HT1080 (cell line): ENCODE results near the gene OR2T29. TPM values are rescaled to one million over a fixed set of nuclear protein-coding genes. Genes with fewer than 3 reads are reported as not detected.
A peak's percentile ranks its signal among the peaks of the same experiment; 100 is the strongest.
"Not testable (repeated sequence)": the region's sequence is repeated elsewhere in the genome, so short reads cannot be mapped to it uniquely, and the experiment has no call there.

ENCODE experiments used
- DNase-seq: peaks from one replicate; pipeline ENCODE4 v3.0.0-alpha.2; 2015; ENCODE audit warnings: low read depth
- polyA plus RNA-seq, 2 experiments: library from polyadenylated mRNA; depleted of rRNA; stranded (reverse); fragments of >200 nt; gene quantifications; 2 replicates each; pipeline ENCODE4 v1.2.3, GENCODE V29; 2015
- total RNA-seq: library from RNA; depleted of rRNA; stranded (reverse); fragments of >200 nt; shearing (Covaris generic); gene quantifications from 2 replicates; pipeline ENCODE4 v1.2.3, GENCODE V29; 2014; rRNA removed

OR2T29 gene, protein sequence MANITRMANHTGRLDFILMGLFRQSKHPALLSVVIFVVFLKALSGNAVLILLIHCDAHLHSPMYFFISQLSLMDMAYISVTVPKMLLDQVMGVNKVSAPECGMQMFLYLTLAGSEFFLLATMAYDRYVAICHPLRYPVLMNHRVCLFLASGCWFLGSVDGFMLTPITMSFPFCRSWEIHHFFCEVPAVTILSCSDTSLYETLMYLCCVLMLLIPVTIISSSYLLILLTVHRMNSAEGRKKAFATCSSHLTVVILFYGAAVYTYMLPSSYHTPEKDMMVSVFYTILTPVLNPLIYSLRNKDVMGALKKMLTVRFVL
- total RNA-seq: not detected in 2 replicates
- not detected in 2 replicates for polyA plus RNA-seq (2015; cell fraction: cytosol; rRNA removed)
- not detected in 2 replicates for polyA plus RNA-seq (2015; cell fraction: nucleus; rRNA removed)

DNA sequence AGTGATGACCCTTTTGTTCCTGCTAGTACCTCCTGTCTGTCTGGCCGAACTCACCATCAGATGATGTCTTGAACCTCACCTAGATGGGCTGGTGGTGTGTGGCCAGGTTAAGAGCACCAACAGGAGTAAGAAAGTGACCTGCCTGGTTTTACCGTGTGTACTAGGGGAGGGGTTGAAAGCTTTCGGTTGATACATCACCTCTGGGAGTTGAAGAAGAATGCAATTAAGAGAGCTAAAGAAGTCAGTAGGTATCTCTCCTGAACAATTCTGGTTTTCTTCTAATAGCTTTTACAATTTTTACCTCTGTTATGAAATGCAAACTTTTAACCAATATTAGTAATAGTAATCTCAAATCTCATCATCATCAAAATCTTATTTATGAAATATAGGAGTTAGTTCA is at the start of gene OR2T29:
OR2T29 (minus strand) TSS at position 101 of the 400 bp plus-strand sequence. CDS start 3,281 bp downstream, outside the sequence.
- DNase-seq: not testable (repeated sequence)

DNA sequence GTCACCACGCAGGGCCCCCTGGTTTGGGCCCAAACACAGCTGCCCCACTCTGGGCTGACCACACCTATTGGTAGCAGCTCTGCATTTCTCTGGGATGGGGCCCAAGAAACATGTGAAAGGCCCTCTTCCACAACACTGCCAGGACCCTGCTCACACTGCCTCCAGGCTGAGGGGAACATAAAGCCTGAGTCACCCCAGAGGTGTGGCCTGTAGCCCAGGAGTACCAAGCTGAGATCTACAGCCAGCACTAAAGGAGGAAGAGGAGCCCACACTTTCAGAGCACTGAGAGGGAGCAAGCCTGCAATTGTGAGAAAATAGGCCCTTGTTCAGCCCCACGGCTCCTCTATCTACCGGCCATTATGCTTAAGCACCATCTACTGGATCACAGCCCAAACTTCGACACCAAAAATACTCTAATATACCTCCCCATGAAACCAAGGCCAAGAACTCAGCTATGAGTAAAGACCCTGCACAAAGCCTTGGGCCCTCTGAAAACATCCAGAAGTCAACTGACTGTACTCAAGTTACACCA is 49.4 kb upstream of the OR2T29 start:
- DNase-seq: peak; percentile 57

DNA sequence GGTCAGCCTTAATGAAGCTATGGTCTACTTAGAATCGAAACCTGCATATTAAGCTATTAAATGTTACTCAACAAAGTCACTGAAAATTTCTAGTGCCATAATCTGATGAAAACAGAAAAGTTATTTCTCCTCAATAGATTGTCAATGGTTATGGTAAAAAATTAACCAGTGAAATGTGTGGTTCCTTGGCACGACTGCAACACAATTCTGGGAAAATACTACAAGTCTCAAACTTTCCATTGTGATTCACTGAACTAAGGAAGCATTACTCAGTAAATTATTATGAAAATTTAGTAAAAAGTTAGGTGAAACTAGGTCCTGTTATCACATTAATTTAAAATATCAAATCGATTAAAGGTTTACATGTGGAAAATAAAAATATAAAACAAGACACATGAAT is 47.7 kb upstream of the OR2T29 start:
- no peak for DNase-seq

DNA sequence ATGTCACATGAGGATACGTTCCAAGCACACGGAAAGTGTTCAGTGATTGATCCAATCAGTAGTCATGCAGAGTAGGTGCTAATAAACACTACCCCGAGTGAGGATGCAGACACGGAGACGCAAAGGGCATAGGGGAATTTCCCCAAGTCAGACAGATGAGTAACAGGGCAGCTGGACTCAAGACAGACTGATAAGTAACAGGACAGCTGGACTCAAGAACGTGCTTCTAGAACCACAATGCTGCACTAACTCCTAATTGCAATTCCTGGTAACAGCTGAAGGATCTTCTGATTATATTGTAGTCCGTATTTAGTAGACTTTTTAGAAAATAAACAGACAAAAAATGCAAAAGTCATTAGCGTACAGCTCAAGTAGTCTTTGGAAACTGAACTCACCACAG is 36.8 kb upstream of the OR2T29 start:
- DNase-seq: no peak

DNA sequence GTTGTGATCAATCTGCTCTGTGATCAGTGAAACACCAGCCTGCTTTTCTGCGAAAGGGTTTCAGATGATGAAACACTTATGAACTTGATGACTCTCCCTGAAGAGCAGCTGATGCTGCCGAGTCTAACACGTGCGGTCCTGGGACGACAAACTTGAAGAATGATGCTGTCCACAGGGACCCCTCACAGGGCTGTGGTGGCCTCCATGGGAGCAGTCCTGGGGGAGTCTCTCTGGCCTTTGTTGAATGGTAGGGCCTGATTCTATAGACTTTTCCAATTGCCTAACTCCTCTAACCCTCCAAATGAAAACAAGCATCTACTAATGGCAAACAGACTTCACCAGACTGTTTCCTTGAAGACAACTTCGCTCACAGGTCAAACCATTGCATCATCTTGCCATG is 35.0 kb upstream of the OR2T29 start, which contains the start of gene OR2T10:
OR2T10 (minus strand) TSS at position 112 of the 400 bp plus-strand sequence. CDS start 3,932 bp downstream, outside the sequence.
- DNase-seq: no peak

DNA sequence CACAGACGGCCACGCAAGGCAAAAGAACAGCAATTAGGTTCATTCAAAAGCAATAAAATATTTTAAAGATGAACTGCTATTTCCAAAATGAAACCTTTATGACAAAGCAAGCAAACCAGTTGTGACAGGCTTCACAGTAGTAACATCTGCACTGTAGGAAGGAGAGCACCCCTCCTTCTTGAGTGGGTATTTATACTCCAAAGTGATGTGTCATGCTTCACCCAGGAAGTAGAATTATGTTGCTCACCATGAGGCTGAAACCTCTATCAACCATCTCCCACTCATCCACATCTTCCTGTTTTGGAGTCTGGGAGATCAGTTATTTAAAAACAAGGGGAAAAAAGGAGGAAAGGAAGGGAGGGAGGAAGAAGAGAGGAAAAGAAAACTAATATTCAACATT is 34.0 kb upstream of the OR2T29 start:
- peak; percentile 21 for DNase-seq

DNA sequence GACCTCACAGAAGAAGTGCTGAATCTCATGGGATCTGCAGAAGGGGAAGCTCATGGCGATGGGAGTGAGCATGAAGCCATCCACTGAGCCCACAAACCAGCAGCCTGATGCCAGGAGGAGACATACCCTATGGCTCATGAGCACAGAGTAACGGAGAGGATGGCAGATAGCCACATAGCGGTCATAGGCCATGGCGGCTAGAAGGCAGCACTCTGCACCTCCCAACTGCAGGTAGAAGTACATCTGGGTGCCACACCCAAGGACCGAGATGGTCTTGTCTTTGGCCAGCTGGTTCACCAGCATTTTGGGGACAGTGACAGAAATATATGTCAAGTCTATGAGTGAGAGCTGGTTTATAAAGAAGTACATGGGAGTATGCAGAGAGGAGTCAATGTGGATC is 30.7 kb upstream of the OR2T29 start:
- no peak for DNase-seq

DNA sequence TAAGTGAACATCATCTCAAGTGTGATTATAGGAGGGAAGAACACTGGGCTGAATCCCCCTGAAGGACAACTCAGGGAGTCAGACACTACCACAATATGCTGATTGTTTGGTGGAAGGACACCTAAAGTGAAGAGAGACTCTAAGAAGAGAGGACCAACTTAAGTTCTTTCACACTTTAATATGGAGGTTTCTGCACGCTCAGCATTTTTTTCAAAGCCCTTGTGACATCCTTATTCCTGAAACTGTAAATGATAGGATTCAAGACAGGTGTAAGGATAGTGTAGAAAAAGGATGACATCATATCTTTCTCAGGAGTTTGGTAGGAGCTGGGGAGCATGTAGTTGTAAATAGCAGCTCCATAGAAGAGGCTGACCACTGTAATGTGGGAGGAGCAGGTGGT is 30.1 kb upstream of the OR2T29 start:
- no peak for DNase-seq

DNA sequence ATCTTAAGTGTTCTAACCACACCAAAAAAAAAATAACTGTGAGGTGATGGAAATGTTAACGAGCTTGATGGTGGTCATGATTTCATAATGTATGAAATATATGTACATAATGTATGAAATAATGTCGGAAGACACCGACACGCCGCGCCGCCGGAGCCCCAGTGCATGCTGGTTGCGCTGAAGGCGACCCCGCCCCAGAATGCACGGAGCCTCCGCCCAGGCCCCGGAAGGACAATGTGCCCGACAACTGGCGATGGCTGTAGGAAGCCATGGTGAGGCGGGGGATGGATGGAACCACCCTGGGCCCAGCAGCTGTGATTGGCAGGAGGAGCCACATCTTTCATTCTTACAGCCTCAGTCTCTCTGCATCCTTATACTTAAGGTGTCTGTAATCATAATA is 27.5 kb upstream of the OR2T29 start:
- DNase-seq: peak; percentile 7

DNA sequence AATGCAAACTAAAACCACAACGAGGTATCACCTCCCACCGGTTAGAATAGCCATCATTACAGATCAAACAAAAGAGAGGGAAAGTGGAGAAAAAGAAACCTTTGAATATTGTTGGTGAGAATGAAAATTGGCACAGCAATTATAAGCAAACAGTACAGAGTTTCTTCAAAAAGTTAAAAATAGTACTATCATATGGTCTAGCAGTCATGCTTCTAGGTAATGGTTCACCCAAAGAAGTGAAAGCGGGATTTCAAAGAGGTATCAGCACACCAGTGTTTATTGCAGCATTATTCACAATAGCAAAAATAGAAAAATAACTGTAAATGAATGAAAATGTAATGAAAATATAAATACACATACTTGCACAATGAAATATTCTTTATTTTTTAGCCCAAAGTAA is 26.8 kb upstream of the OR2T29 start:
- DNase-seq: no peak

DNA sequence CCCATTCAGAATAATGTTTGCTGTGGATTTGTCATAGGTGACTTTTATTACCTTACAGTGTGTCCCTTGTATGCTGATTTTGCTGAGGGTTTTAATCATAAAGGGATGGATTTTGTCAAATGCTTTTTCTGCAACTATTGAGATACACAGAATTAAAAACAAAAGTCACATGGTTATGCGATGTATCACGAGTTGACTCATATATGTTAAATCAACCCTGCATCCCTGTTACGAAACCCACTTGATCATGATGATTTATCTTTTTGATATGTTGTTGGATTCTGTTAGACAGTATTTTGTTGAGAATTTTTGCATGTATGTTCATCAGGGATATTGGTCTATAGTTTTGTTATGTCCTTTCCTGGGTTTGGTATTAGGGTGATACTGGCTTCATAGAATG is 22.7 kb upstream of the OR2T29 start:
- peak; percentile 31 for DNase-seq

DNA sequence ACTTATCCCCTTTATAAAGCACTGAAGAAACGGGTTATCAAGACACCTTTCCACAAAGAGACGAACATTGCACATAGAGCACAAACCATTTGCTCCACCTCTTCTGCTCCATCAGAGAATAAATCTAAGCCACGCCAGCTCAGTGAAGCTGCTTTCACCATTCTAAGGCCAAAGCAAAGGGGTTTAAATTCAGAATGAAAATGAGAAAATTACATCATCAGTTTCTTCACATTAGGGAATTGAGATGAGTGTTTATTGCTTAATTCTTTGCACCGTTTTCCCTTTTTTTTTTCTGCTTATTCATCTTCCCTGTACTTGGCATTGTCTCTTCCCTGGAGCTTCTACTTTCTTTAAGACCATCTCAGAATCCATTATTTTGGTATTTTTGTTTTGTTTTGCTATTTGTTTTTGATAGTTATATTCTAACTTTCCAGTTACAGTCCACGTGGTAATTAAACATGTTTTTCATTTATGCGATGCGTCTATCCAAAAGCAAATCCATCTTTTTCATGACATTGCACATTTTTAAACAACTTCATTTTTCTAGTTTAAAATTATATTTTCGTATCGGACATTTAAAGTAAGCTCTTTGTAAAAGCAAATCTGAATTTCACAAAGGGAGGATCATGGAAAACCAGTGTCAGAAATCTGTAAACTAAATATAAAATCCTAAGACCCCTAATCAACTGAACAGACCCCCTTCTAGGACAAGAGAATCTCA is 13.8 kb upstream of the OR2T29 start:
- no peak for DNase-seq

DNA sequence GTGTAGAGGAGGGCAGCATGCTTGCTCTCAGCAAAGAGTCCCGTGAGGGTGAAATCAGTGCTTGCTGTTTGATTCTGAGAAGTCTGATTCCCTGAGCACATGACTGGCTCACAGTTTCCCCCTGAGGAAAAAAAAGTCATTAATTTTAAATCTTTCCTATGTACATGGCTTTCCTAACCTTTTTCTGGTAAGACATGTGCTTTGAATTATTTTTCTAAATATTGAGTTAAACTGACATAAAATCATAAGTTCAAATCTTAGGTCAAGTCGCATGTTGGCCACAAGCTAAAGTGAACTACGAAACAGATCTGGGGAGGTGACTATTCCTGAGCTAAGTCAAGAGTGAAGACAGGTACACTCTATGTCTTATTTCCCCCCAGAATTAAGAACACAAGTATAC is 12.1 kb upstream of the OR2T29 start, which contains the start of gene OR2T34:
OR2T34 (minus strand) TSS at position 101 of the 400 bp plus-strand sequence; CDS start at position 101, 0 bp downstream.
- DNase-seq: not testable (repeated sequence)

DNA sequence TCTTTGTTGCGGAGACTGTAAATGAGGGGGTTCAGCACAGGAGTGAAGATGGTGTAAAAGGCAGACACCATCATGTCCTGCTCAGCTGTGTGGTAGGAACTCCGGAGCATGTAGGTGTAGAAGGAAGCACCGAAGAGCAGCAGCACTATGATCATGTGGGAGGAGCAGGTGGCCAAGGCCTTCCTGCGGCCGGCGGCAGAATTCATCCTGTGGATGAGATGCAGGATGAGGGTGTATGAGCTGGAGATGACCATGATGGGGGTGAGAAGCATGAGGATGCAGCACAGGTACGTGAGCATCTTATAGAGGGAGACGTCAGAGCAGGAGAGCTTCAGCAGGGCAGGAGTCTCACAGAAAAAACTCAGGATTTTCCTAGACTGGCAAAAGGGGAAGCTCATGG is 11.3 kb upstream of the OR2T29 start:
- DNase-seq: not testable (repeated sequence)

DNA sequence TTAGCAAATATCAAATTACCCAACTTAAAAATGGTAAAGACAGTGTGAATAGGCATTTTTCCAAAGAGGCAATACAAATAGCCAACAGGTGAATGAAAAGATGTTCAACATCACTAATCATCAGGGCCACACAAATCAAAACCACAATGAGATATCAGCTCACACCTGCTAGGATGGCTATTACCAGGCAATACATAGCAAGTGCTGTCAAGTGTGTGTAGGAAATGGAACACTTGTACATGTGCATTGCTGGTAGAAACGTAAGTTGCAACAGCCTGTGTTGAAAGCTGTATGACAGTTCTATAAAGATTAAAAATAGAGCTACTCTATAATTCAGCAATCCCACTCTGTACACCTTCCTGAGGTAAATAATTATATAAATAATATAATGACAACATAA is 9.5 kb upstream of the OR2T29 start:
- not testable (repeated sequence) for DNase-seq

DNA sequence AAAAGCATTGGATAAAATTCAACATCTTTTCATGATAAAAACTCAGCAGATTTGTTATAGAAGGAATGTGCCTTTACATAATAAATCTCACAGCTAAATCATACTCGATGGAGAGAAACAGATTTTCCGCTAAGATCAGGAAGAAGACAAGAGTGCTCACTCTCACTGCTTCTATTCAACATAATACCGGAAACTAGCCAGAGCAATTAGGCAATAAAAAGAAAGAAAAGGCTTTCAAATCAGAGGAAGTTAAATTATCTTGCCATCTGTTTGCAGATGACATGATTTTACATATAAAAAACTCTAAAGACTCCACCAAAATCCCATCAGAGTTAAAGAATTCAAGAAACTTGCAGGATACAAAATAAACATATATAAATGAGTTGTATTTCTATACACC is 8.2 kb upstream of the OR2T29 start:
- DNase-seq: not testable (repeated sequence)

DNA sequence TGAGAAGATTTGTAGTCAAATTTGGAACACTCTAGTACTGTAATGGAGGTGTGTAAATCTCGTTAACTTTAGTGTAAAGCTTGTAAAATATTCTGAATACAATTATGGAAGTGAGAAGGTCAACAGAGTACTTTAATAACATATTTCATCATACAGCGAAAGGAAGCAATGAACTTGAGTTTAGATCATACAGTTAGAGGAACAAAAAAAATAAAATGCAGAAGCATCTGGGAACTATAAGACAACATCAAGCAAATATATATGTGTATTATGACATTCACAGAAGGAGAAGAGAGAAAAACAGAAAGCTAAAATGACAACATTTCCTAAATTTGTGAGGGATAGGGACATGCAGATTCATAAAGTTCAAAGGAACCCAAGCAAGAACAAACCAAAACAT is 6.5 kb upstream of the OR2T29 start:
- not testable (repeated sequence) for DNase-seq

DNA sequence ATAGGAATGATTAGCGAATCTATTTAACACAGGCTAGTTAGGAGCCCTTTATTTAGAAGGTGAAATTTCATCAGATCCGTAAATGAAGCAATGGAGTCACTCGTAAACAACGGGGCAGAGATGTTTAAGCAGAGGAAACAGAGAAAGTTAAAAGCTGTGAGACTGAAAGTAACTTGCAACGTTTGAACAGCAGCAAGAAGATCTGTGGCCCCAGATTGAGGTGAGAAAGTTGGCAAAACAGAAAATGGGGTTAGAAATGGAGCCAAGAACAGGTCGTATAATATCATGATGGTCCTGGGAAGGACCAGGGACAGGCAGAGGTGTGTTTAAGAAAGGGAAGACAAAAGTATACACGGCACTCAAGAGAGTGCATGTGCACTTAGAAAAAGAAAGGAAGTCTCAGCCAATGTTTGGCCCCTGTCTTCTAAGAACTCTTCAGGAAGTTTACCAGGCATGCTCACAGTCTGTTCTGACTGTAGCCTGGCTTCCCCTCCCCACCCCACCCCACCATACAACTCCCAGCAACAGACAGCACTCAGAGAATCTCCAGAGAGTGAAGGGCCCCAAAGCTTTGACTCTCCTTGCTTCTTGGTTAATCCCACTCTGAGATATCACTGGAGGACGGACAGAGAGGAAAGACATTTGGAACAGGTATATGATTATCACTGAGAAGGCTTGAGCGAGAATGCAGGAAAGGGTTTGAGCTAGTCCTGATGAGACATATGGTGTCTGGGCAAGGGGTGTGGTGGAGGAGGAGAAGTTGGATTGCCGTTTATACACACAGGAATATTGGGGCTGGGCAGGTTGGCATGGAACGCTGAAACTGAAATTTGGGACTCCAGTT is 3.2 kb upstream of the OR2T29 start:
- not testable (repeated sequence) for DNase-seq

DNA sequence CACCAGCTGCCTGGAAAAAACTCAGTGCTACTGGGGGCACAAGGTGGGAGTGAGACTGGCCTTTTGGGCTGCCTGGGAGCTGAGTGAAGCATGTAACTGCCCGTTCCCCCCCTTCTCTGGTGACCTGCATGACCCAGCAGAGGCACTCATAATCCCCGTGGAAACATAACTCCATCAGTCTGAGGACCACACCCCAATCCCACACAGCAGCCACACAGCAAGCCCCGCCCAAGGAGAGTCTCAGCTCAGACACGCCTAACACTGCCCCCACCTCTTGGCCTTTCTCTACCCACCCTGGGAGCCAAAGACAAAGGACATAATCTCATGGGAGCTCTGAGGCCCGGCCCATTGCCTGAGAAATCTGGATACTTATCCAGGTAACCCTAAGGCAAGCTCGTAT is 11.5 kb downstream of the OR2T29 start:
- not testable (repeated sequence) for DNase-seq

DNA sequence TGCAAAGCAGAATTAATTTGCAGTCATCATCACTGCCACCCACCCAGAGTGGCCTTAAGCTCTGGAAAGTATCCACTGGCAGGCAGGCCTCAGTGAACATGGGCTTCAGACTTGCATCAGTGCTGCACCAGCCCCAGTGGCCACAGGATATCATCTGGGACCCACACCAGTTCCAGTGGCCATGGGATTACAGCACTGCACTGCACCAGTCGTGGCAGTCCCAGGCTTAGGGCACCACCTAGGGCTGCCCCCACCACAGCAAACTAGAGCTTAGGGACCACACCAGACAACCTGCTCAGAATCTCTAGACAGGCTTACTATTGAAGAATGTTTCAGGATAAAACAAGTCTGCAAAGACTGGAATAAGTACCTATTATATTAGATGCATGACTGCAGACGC is 15.2 kb downstream of the OR2T29 start:
- not testable (repeated sequence) for DNase-seq

DNA sequence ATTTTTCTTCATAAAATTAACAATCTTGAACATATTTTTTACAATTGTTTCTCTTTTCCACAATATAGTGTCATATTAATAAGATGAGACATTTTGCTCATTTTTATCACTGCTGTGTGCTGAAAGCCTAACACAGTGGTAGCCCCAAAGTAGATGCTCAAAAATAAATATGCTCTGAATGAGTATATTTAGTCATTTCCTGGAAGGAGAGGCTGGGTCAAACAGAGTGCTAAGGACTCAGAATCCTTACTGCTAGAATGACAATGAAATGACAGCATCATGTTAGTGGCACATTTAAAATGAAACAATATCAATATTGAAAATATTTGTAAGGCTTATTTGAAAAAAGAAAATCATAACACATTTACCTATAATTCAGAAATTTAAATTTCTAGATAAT is 25.1 kb downstream of the OR2T29 start:
- DNase-seq: not testable (repeated sequence)
